Limb (tissue), 2 donors: Measurements from ENCODE around the gene CFAP74.
A peak's percentile ranks its signal among the peaks of the same experiment; 100 is the strongest.

ENCODE experiments used
- DNase-seq, 2 donors: peaks; one replicate each; pipeline ENCODE4 v3.0.0-alpha.2; 2016; ENCODE audit errors: extremely low spot score in 2 of 2

Gene CFAP74

DNA sequence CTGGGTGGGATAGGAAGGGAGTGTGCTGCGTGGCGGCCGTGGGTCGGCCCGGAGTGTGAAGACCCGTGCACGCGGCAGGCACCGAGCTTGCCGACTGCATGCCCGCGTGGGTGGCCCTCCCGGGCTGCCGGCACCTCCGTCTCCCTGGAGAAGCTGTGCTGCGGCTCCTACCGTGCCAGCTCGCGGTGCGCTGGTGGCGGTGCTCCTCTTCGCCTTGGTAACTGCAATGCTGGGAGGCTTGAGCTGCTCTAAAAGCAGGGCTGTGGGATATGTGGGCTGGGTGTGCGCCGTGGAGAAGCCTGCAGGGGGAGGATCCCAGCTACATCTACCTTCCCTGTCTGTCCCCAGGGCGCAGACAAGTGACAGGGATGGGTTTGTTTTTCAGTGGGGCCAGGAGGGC lies 18.0 kb upstream of the CFAP74 start:
- no peak for DNase-seq

DNA sequence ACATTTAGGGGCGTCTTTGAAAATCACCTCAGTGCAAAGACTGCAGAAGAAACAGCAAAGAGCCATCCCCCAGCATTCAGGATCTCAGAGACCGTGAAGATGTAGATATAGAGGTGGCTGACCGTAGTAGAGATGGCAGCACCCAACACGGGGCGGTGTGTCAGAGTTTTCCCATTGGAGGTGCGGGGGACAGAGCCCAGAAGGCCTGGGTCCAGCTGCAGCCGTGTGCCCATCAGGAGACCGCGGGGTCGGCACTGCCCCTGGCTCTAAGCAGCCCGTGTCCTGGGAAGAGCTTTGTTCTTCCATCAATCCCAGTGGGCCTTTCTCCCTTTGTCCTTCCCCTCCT lies 16.7 kb upstream of the CFAP74 start:
- DNase-seq: no peak

DNA sequence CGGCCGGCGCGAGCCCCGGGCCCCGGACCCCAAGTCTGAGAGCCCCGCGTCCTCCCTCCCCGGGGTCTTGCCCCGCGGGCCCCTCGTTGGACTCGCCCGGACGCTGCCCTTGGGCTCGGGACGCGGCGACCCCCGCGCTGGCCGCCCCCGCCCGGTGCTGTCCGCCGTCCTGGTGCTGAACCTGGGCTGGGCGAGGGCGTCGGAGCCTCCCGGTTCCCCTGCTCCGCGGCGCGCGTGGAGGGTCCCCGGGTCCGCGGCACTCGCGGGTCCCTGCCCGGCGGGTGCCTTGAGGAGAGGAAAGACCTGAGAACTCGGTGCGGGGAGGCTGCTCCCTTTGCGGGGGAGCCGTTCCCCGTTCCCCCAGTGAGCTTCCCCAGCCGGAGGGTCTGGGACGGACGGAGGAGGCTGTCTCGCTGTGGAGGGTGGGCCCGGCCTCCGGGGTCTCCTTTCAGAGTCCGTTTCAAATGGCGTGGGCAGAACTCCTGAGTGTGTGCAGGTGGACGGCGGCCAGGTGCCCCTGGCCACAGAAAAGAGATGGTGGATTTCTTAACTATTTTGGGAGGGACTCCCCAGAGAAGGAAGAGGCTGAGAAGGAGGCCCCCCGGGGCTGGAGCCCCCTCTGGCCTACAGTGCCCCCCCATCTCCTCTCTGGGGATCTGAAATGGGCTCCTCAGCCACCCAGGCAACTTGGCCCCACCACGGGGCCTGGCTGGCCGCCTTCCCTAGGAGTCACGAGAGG lies 16.2 kb upstream of the CFAP74 start:
- DNase-seq: peak in 1 of 2 donors; percentile 69

DNA sequence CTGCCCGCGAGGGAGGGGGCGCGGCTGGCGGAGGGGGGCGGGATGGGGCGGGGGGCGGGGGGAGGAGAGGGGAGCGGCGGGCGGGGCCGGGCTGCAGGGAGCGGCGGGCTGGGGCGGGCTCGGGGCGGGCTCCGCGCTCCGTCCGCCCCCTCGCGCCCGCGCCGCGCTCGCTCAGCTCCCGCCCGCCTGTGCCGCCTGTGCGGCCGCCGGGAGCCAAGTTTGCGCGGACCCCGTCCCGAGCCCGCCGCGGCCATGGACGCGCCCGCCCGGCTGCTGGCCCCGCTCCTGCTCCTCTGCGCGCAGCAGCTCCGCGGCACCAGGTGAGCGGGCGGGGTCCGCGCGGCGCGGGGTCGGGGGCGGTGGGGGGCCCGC lies 15.6 kb upstream of the CFAP74 start, which contains the start of gene GABRD:
GABRD (plus strand) TSS at position 174 of the 372 bp plus-strand sequence; CDS start at position 253, 79 bp downstream.
- peak in 1 of 2 donors; percentile 55 for DNase-seq

DNA sequence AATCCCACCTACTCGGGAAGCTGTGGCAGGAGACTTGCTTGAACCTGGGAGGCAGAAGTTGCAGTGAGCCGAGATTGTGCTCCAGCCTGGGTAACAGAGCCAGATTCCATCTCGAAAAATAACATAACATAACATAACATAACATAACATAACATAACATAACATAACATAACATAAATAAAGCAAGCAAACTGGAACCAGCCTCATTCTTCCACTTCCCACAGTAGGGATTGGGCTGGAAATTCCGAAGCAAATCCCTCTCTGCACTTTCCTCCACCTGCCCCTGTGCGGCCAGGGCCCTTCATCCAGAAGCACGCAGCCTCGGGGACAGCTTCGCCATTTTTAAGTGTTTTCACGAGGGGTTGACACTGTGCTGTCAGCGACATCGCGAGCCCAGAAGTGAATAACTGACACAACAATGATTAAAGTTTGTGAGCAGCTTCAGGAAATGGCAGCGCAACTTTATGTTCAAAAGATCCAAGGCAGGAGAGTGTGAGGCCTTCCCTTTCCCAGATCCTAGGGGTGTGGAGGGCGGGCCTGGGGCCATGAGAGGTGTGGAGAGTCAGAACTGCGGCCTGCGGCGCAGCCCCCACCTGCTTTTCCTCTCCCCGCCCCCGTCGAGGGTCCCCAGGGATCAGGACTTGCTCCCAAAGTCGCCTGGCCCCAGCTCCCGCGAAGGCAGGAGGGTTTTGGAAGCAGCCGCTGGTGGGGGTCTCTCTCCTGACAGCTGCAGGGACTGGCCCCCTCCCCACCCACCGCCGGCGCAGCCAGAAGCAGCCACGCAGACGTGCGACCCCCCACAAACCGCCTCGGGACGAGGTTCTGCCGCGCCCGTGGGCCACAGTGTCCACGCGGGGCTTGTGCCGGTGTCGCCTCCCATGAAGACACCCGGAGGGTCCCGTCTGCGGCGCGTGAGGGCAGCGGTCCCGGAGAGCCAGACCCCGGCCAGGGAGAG lies 14.9 kb upstream of the CFAP74 start:
- peak in 1 of 2 donors; percentile 50 for DNase-seq

DNA sequence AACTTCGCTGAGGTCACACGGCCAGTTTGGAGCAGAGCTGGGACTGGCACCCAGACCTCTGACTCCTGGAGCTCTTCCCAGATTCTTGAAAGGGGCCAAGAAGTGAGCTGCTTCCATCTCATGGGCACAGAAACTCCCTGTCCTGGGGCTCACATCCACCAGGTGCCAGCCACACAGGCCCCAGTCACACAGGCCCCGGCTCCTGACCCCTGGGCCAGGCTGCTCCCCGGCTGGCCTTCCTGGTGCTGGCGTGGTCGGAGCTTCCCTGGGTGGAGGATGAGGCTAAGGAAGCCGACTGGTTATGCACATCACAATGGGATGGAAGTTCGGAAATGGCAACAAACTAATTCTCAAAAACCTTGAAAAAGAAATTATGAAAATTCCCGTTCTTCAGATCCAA lies 12.5 kb upstream of the CFAP74 start:
- DNase-seq: no peak

DNA sequence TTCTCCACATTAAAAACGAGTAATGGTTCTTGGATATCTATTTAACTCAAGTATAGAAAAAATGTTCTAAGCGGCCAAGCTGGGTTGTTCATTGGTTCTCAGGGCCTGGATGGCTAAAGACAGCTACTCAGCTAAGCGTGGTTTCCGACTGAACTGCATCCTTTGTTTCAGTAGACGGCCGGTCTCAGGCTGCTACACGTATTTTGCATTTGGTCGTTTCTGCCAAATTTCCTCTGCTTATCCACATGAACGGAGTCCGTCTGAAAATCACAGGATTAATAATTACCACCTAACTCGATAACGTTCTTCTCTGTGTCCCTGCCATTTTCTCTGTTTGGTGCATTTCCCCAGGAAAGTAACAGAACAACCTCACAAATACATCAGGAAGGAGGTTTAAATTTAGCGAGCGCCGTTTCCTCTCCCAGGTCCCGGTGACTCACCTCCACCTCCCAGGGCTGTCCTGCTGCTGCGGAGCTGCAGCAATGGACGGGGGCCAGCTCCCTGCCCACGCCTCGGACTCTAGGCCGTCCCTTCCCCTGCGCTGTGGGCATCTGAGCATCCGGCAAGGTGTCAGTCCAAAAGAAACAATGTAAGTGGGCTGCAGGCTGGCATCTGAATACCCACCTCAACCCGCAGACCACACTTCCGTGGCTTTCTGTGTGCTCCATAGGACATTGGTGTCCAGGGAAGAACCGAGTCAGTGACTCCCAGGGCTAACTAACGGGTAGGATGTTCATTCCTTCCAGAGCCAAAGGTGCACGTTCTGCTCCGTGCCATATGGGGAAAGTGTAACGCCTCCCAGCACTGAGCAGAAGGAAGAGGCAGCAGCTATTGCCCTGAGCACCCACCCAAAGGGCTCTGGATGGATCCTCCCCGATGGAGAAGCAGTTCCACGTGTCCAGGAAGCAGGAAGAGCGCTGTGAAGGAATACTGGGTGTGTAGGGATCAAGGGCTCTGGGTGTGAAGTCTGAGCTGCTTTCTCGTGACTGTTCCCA lies 11.5 kb upstream of the CFAP74 start:
- no peak for DNase-seq

DNA sequence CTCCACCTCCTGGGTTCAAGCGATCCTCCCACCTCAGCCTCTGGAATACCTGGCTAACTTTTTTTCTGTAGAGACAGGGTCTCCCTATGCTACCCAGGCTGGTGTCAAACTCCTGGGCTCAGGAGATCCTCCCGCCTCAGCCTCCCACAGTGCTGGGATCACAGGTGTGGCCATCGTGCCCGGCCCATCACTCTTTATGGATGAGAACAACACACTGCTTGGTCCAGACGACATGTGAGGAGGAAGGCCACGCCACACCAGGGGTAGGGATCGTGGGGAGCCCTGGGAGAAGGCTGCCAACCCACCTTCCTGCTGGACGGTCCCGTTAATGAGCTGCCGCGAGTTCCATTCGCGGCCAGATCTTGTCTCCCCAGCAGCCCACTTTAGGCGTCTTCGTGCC lies 10.6 kb upstream of the CFAP74 start:
- DNase-seq: no peak

DNA sequence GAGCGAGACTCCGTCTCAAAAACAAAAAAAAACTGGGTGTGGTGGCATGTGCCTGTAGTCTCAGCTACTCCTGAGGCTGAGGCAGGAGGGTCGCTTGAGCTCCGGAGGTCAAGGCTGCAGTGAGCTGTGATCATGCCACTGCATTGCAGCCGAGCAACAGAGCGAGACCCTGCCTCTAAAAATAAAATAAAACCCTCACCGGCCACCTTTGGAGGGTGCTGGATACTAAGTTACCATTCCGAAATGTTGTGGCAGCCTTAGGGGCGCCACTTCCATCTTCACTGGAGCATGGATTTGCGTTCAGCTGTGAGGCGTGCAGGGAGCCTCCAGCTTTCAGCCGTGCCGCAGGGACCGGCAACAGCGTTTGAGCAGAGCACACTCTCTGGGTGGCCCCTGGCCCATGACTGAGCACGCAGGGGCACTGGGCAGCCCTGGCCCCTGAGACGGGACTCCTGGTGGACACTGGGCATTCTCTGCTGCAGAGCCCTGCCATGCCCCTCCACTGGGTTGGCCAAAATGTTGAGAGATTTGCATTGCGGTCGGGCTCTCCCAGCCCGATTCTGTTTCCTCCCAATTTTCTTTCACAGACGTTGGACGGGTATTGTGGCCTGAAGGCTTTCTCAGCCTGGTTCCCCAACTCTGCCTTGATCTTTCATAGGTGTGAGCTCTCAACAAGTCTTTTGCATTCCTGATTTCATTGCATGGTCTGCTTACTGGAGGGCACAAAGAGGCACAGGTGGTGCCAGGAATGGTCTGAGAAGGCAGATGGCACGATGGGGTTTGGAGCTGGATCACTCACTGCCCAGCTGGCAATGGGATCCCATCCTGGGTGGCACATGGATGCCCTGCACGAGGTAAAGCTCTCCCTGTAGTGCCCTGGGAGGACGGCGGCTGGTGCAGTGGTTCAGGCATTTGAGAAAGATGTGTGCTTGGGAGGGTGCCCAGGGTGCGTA lies 5.8 kb upstream of the CFAP74 start:
- no peak for DNase-seq

DNA sequence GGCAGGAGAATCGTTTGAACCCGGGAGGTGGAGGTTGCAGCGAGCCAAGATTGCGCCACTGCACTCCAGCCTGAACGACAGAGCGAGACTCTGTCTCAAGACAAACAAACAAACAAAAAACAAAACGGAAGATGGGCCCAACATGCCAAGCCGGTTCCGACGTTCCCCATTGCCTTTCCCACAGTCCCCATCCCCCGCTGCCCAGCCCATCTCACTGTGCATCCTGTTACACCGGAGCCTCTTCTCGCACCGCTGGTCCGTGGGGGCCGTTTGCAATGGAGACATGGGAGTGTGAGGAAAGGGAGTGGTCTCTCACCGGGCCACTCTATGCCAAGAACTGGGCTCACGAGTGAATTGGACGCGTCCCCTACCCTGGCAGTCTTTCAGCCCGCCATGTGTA lies 1.3 kb upstream of the CFAP74 start:
- DNase-seq: no peak

DNA sequence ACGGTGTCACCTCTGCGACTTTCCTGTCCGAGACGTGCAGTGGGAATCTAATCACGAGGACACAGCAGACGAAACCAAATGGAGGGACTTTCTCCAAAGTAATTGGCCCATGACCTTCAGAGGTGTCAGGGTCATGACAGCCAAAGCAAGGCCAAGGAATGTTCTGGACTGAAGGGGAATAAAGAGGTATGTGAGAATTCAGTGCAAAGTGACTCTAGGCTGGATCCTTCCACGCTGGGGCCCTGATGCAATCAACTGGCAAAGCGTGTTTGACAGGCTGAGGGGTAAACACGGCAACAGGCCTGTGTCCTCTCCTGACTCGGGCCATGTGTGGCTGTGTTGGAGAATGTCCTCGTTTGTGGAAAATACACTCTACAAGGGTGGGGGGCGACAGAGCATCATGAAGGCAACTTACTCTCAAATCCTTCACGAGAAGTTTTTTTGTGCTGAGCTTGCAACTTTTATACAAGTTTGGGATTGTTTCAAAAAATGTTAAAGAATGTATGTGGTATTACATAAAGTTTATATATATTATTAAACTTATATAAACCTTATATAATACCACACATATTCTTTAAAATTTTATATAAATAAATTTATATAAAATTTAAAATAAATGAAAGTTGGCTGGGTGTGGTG lies 1.7 kb downstream of the CFAP74 start:
- no peak for DNase-seq

DNA sequence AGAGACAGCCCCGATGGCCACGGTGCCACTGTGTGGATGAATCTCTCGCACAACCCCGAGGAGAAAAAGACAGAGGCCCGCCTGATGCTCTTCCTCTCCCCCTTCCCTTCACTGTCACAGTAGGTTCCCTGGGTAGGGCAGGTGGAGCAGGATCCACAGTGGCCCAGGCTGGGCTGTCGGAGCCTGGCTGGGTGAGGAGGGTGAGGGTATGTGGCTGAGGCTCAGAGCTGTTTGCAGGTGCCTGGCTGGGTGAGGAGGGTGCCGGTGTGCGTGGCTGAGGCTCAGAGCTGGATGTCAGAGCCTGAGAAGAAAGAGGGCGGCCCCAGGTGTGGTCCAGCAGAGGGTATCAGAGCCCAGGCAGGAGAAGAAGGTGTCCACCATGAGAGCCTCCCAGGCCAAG lies 2.7 kb downstream of the CFAP74 start:
- DNase-seq: no peak

DNA sequence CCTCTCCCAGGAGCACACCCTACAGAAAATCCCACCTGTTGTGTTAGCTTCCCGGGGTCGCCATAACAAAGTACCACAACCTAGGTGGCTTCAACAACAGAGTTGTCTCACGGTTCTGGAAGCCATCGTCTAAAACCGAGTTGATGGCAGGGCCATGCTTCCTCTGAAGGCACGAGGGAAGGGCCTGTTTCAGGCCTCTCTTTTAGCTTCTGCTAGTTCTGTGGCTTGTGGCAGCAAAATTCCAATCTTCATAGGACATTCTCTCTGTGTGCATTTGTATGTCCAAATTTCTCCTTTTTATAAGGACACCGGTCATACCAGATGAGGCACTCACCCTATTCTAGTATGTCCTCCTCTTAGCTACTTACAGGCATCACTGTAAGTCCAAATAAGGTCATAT lies 3.2 kb downstream of the CFAP74 start:
- no peak for DNase-seq

DNA sequence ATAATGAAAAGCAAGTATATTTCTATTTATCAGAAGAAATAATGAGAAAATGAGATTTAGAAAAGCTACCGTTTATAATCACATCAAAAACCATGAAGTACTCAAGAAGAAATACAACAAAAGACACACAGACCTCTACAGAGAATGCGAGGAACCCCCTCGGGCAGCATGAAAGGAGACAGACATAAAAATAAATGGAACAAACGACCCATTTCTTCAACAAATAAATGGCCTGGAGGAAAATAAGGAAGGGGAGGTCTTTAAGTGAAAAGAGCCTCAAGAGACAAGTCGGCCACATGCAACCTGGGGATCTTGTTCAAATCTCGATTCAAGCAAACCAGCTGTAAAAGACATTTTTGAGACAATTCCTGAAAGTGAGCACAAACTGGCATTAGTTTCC lies 6.0 kb downstream of the CFAP74 start:
- no peak for DNase-seq

DNA sequence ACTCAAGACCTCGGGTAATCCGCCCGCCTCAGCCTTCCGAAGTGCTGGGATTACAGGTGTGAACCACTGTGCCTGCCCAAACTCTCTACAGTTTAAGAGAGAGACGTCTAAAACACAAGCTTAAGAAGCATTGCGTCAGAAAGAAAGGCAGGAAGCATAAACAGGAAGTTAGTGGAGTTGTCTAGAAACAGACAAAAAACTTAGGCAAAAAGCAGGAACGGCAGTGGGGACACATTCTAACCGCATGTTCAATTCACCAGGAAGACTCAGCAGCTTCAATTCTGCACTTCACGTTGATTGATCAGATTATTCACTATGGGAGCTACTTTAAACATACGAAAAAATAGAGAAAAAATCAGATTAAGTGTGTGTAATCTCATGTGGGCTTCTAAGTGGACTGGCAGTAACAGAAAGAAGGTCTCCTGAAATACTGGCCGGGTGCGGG lies 7.4 kb downstream of the CFAP74 start:
- DNase-seq: no peak

DNA sequence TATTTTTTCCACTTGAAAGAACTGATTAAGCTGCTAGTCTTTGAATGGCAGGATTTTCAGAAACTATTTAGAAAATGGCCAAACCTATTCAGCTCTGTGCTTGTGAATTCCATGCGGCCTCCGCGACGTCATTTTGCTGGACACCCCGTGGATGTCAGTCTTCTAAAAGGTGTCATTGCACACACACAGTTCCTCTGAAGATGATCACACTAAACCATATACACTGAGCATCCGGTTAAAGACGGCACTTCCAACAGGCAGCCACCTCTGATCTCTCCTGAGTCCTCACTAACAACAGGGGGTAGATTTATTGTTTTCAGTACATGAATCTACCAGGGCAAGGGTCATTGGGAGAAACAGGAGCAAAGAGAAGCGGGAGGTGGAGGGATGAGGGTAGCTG lies 9.1 kb downstream of the CFAP74 start:
- DNase-seq: no peak

DNA sequence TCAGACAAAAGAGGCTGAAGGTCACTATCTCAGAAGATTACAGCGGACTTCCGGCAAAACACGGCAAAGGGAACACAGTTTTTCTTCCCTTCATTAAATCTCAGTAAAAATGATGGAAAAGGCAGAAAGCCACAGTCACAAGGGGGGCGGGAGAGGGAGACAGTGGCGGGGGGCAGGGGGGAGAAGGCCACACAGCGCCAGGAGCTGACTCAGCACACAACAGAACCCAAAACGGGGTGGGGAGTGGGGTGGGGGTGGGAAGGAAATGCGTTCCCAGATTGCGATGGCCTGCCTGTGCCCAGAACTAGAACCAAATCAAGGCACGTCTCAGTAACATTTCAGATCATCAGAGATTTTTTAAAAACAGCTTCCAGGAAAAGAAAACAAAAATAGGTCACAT lies 13.4 kb downstream of the CFAP74 start:
- DNase-seq: peak in 1 of 2 donors; percentile 56

DNA sequence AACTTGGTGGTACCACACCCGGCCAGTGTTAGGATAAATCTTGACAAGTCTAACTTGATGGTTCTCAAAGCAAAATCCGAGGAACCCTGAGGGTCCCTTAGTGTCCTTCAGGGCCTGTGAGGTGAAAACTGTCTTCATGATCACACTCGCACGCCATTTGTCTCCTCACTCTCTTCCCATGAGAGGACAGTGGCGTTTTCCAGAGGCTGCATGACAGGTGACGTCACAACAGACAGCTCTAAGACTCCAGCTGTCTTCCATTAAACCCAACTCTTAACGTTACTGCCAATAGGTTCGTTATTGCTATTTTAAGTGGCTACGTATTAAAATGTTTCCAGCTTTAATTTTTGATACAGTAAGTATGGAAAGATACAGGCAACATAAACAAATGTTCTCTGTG lies 13.8 kb downstream of the CFAP74 start:
- peak in 1 of 2 donors; percentile 26 for DNase-seq

DNA sequence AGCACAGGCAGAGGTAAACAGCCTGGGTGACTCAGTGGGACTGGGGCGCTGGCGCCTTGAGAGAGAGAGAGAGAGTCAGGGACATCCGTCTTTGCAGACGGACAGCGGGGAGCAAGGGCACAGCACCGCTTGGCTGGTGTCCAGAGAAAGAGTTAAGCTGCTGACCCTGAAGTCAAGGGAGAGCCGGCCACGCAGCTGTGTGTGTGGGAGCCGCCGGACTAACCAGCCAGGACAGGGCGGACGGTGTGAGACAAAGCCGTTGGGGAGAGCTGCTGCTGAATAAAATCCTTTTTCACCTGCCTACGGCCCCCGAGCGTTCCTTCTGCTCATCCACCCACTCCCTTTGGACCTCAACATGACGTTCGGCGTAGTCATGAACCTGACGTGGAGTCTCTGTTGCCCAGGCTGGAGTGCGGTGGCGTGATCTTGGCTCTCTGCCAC lies 14.5 kb downstream of the CFAP74 start:
- DNase-seq: no peak
